ENCODE data around the gene COPA. TPM values are rescaled to one million over a fixed set of nuclear protein-coding genes. Genes with fewer than 3 reads are reported as not detected.

Gene COPA
- total and polyA plus RNA-seq, 8 donors = 42.4 to 243 (median 85.2) TPM

DNA sequence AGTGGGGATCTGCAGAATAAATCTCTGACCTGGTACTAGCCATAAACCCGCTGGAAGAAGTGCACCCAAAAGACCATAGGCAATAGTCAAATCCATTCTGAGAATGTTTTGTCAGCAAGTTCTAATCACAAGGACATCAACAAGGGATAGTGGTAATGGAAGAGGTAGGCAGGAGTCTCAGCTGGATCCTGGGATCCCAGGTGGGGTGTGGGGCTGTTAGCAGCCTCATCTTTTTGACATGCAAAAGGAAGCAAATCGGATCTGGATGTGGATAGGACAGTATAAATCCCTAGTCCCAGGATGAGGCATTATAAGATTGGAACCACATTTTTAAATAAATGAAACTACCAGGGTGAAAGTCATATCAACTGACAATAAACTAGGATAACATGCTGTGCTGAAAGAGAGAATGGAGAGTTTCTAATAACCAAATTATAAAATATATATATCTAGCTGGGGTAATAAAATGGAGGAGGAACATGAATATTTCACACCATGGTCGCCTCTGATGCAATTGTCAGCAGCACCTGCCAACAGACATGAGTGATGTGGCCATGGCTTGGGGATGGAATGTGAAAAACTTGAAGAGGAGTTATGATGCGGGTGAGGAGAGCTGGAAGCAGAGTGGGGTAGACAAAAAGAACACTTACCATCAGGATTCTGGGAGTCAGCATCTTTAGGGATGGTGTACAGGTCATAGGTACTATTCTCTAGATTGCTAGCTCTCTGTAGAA, 34.4 kb downstream of the COPA start:
- H3K27ac ChIP-seq = no peak overlapping the region
- no peaks in the 10 kb centered on the region for H3K27me3 ChIP-seq
- TF ChIP-seq POLR2A (IDR thresholded peaks at IDR 0.05) (no peak), POLR2AphosphoS5 (IDR thresholded peaks at IDR 0.05) (no peak), EP300 (IDR thresholded peaks at IDR 0.05) (no peak)
- TF ChIP-seq, protein P1, sequence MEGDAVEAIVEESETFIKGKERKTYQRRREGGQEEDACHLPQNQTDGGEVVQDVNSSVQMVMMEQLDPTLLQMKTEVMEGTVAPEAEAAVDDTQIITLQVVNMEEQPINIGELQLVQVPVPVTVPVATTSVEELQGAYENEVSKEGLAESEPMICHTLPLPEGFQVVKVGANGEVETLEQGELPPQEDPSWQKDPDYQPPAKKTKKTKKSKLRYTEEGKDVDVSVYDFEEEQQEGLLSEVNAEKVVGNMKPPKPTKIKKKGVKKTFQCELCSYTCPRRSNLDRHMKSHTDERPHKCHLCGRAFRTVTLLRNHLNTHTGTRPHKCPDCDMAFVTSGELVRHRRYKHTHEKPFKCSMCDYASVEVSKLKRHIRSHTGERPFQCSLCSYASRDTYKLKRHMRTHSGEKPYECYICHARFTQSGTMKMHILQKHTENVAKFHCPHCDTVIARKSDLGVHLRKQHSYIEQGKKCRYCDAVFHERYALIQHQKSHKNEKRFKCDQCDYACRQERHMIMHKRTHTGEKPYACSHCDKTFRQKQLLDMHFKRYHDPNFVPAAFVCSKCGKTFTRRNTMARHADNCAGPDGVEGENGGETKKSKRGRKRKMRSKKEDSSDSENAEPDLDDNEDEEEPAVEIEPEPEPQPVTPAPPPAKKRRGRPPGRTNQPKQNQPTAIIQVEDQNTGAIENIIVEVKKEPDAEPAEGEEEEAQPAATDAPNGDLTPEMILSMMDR (IDR thresholded peaks at IDR 0.05) = no peak
- 76 to 90% (median 87%) methylated on average over 4 of the region's 4 CpGs for WGBS, 5 donors
- H3K36me3 ChIP-seq = peaks cover 95 to 100% (median 100%) of the 10 kb centered on the region in 4 donors
- no peak overlapping the region for H3K4me3 ChIP-seq
- intact Hi-C loops (cut with DNase I; ENCODE audit: low total_unique reads) = no loop called here
- DNase-seq = no peak
- H3K4me1 ChIP-seq = no peaks in the 10 kb centered on the region
- no peaks in the 10 kb centered on the region for H3K9me3 ChIP-seq

DNA sequence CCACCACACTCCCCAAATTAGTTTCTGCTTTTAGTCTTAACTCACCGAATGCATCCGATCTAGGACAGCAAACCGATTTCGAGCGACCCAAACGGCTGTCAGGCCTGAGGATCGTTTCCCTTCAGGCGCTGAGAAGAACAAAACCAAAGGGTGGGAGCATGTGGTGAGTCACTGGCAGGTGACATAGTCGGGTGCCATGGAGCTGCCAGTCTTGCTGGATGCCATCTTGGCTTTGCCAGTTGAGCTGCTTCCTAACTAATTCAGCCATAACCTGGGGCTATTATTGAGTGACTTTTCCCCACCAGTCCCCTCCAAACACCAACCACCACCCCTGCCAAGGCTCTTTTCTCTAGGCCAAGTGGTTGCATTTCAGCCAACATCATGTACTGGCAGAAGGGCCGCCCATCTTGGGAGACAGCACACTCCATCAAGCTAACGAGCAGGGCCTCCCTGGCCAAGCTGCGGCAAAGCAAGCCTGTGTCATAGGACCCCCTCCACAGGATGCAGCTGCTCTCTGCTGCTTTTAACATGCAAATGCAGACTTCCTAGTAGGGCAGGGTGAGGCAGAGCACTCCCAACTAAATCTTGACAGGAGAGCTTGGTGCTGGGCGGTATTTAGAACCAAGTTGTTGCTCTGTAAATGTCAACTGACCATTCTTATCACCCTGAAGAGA, 35.8 kb downstream of the COPA start:
- H3K27ac ChIP-seq = no peak overlapping the region
- H3K27me3 ChIP-seq = no peaks in the 10 kb centered on the region
- no peak overlapping the region for H3K4me3 ChIP-seq
- peaks cover 89 to 100% (median 100%) of the 10 kb centered on the region in 4 donors for H3K36me3 ChIP-seq
- DNase-seq = no peak
- H3K4me1 ChIP-seq = no peaks in the 10 kb centered on the region
- no peaks in the 10 kb centered on the region for H3K9me3 ChIP-seq
- TF ChIP-seq EP300 (IDR thresholded peaks at IDR 0.05) (no peak), POLR2A (IDR thresholded peaks at IDR 0.05) (no peak), POLR2AphosphoS5 (IDR thresholded peaks at IDR 0.05) (no peak)
- TF ChIP-seq, protein P1 (IDR thresholded peaks at IDR 0.05) = no peak
- intact Hi-C loops (cut with DNase I; ENCODE audit: low total_unique reads) = no loop called here
- WGBS, 5 donors = 85 to 90% (median 89%) methylated on average over 13 of the region's 13 CpGs

DNA sequence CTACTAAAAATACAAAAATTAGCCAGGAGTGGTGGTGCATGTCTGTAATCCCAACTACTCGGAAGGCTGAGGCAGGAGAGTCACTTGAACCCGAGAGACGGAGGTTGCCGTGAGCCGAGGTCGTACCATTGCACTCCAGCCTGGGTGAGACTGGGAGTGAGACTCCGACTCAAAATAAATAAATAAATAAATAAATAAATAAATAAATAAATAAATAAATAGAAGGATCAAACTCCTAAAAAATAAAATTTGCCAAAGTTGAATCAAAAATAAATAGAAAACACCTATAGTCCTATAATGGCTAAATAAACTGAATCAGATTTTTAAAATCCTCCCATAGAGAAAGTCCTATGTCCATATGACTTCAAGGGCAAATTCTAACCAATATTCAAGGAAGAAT, 42.9 kb downstream of the COPA start:
- Histone ChIP-seq H3K4me3 (no peak overlapping the region), H3K27ac (no peak overlapping the region), H3K36me3 (peaks cover 71 to 100% (median 100%) of the 10 kb centered on the region in 4 donors), H3K4me1 (no peaks in the 10 kb centered on the region), H3K27me3 (no peaks in the 10 kb centered on the region), H3K9me3 (no peaks in the 10 kb centered on the region)
- DNase-seq = no peak
- WGBS, 5 donors = 84 to 88% (median 86%) methylated on average over 7 of the region's 7 CpGs
- no peak for TF ChIP-seq EP300 (IDR thresholded peaks at IDR 0.05)
- no peak for TF ChIP-seq POLR2AphosphoS5 (IDR thresholded peaks at IDR 0.05)
- TF ChIP-seq, protein P1 (IDR thresholded peaks at IDR 0.05) = no peak
- no peak for TF ChIP-seq POLR2A (IDR thresholded peaks at IDR 0.05)
- intact Hi-C loops (cut with DNase I; ENCODE audit: low total_unique reads) = no loop called here

DNA sequence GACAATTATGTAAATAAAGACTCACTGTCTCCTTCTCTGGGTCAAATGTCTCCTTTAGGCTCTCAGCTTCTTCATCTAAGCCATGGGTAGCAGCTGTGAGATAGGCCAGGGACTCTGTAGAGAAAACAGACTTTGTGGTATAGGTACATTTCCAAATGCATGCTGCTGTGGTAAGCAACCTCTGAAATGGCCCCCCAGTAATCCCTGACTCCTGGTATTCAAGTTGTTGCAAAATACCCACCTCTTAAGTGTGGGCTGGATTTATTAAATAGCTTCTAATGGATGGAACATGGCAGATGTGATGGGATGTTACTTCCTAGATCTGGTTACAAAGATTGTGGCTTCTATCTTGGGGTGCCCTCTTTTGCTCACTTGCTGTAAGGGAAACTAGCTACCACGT, 47.0 kb downstream of the COPA start:
- no peaks in the 10 kb centered on the region for H3K27me3 ChIP-seq
- TF ChIP-seq POLR2AphosphoS5 (IDR thresholded peaks at IDR 0.05) = no peak
- TF ChIP-seq, protein P1 (IDR thresholded peaks at IDR 0.05) = no peak
- TF ChIP-seq EP300 (IDR thresholded peaks at IDR 0.05) = no peak
- TF ChIP-seq POLR2A (IDR thresholded peaks at IDR 0.05) = no peak
- intact Hi-C loops (cut with DNase I; ENCODE audit: low total_unique reads) = loop anchor here (10.0 kb wide), 1 partner anchor 191 kb away; no protein-coding TSS in a partner anchor
- no peaks in the 10 kb centered on the region for H3K9me3 ChIP-seq
- no peak for DNase-seq
- WGBS, 5 donors = 79 to 94% (median 92%) methylated on average over 1 of the region's 1 CpG
- H3K4me3 ChIP-seq = no peak overlapping the region
- peaks cover 0 to 4% (median 0%) of the 10 kb centered on the region in 4 donors for H3K4me1 ChIP-seq
- H3K36me3 ChIP-seq = peaks cover 91 to 100% (median 100%) of the 10 kb centered on the region in 4 donors
- no peak overlapping the region for H3K27ac ChIP-seq

All from stomach (tissue), 9 donors.